K562 (cell line): ENCODE measurements around the gene HIVEP3. TPM values are rescaled to one million over a fixed set of nuclear protein-coding genes. Genes with fewer than 3 reads are reported as not detected.

Experiments
- ZBTB40 ChIP-seq, 2 experiments: fragments of 450-650 bp in 1 of 2; sonication (generic) in 1 of 2; formaldehyde crosslinking in 1 of 2; IDR thresholded peaks; 2 replicates each; pipeline versions ENCODE4 v1.7.1 to v1.9.0; 2016 to 2022; ENCODE audit warnings: inconsistent platforms in 1 of 2, mild to moderate bottlenecking in 1 of 2, missing genetic modification reagents in 1 of 2
- polyA plus RNA-seq, 8 experiments: library from polyadenylated mRNA; depleted of rRNA in 4 of 8; stranded (reverse) in 5 of 8; unstranded in 3 of 8; fragments of >200 nt; fragmentation: Nextera tagmentation in 2 of 8; fragmentation: Illumina TruSeq in 1 of 8; extraction: Ambion mirVana in 2 of 8; extraction: Trizol in 1 of 8; gene quantifications; 2 replicates each; pipeline versions ENCODE4 v1.2.1 to v1.2.3, GENCODE V29; 2011 to 2014; ENCODE audit warnings: inconsistent platforms in 1 of 8, missing spikeins in 1 of 8
- total RNA-seq, 7 experiments: library from RNA; depleted of rRNA in 6 of 7; stranded (reverse); fragments of >200 nt in 6 of 7; fragmentation: Illumina TruSeq in 2 of 7; extraction: Trizol in 2 of 7; gene quantifications; 2 replicates each; pipeline versions ENCODE4 v1.2.1 to v1.2.3, GENCODE V29; 2011 to 2021; ENCODE audit warnings: low replicate concordance in 1 of 7
- TF ChIP-seq, protein P1 (sequence below): fragments of 450-650 bp; IDR thresholded peaks from 2 replicates; pipeline ENCODE4 v1.6.1; 2017; ENCODE audit warnings: mild to moderate bottlenecking, moderate library complexity

The HIVEP3 gene
- total and polyA plus RNA-seq, 9 of the 15 experiments (the other 6 are each of a cell fraction or from before 2014, with no cell fraction given) = 0.09 to 0.58 (median 0.34) TPM; not detected in 1

- TF ChIP-seq ZBTB40 (IDR thresholded peaks at IDR 0.05) = no peak
- TF ChIP-seq ZBTB40 (CRISPR knock-in tag; IDR thresholded peaks at IDR 0.05) = no peak
- TF ChIP-seq, protein P1, sequence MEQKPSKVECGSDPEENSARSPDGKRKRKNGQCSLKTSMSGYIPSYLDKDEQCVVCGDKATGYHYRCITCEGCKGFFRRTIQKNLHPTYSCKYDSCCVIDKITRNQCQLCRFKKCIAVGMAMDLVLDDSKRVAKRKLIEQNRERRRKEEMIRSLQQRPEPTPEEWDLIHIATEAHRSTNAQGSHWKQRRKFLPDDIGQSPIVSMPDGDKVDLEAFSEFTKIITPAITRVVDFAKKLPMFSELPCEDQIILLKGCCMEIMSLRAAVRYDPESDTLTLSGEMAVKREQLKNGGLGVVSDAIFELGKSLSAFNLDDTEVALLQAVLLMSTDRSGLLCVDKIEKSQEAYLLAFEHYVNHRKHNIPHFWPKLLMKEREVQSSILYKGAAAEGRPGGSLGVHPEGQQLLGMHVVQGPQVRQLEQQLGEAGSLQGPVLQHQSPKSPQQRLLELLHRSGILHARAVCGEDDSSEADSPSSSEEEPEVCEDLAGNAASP = no peak
Measured at GRCh38 chr1:41837691-41838090, 81.0 kb downstream of the HIVEP3 start (continued).
